Activated naive CD8-positive, alpha-beta T cell treated with anti-CD3 and anti-CD28 coated beads, Interleukin-2, amount 50 U/mL, for 16 hours (primary cell): ENCODE results near the gene GABRR2.
"Not testable (repeated sequence)": the region's sequence is repeated elsewhere in the genome, so short reads cannot be mapped to it uniquely, and the experiment has no call there.

Source experiments
- DNase-seq: peaks from one replicate; pipeline ENCODE4 v3.0.0-alpha.2; 2020; ENCODE audit warnings: low read depth, low spot score

Gene GABRR2

GRCh38 chr6:89324304-89324703, 9.2 kb upstream of the GABRR2 start:
- no peak for DNase-seq

- no peak for DNase-seq
Measured at GRCh38 chr6:89323511-89323971, 8.4 kb upstream of the GABRR2 start.

GRCh38 chr6:89321131-89321970, 6.3 kb upstream of the GABRR2 start:
- DNase-seq: no peak

- no peak for DNase-seq
Measured at GRCh38 chr6:89320012-89320559, 5.0 kb upstream of the GABRR2 start.

GRCh38 chr6:89317067-89317466, 2.0 kb upstream of the GABRR2 start:
- no peak for DNase-seq

GRCh38 chr6:89314692-89315091, 407 bp downstream of the GABRR2 start:
- no peak for DNase-seq

GRCh38 chr6:89313006-89313405, 2.1 kb downstream of the GABRR2 start:
- DNase-seq: no peak

- DNase-seq: no peak
Measured at GRCh38 chr6:89311853-89312531, 3.1 kb downstream of the GABRR2 start.

GRCh38 chr6:89311530-89311852, 3.6 kb downstream of the GABRR2 start:
- no peak for DNase-seq

GRCh38 chr6:89310929-89311328, 4.2 kb downstream of the GABRR2 start:
- DNase-seq: no peak

GRCh38 chr6:89308525-89309395, 6.3 kb downstream of the GABRR2 start:
- DNase-seq: no peak

- not testable (repeated sequence) for DNase-seq
Measured at GRCh38 chr6:89304517-89304916, 10.6 kb downstream of the GABRR2 start.

- no peak for DNase-seq
Measured at GRCh38 chr6:89302936-89303335, 12.2 kb downstream of the GABRR2 start.

GRCh38 chr6:89302195-89302770, 12.8 kb downstream of the GABRR2 start:
- DNase-seq: no peak

- no peak for DNase-seq
Measured at GRCh38 chr6:89301586-89302194, 13.4 kb downstream of the GABRR2 start.

- no peak for DNase-seq
Measured at GRCh38 chr6:89299466-89299850, 15.6 kb downstream of the GABRR2 start.

GRCh38 chr6:89298680-89299465, 16.2 kb downstream of the GABRR2 start:
- no peak for DNase-seq

GRCh38 chr6:89297695-89298351, 17.3 kb downstream of the GABRR2 start:
- DNase-seq: peak; percentile 16

GRCh38 chr6:89295981-89296380, 19.1 kb downstream of the GABRR2 start:
- no peak for DNase-seq

GRCh38 chr6:89295116-89295515, 20.0 kb downstream of the GABRR2 start:
- not testable (repeated sequence) for DNase-seq
